CD4-positive, alpha-beta T cell (primary cell): ENCODE measurements around the gene TCHHL1. TPM values are rescaled to one million over a fixed set of nuclear protein-coding genes. Genes with fewer than 3 reads are reported as not detected.

Source experiments
- ATAC-seq: fragments of 200-7000 bp; cut with Tn5 transposase; one replicate; pipeline ENCODE4 v1.10.0; 2022; ENCODE audit warnings: mild to moderate bottlenecking; ENCODE audit not compliant: poor library complexity
- CTCF ChIA-PET: fragments of 350-600 bp; sonication (Branson Sonifier 250); formaldehyde crosslinking; loops from one replicate; lab custom pipeline; 2021; ENCODE audit warnings: antibody characterized with exemption, inconsistent platforms; lab: Charles Lee
- POLR2A ChIA-PET: fragments of 350-600 bp; sonication (Branson Sonifier 250); formaldehyde crosslinking; loops from one replicate; lab custom pipeline; 2021; ENCODE audit warnings: antibody characterized with exemption, inconsistent platforms; lab: Charles Lee
- DNase-seq, 14 experiments: peaks; one replicate each; pipeline ENCODE4 v3.0.0-alpha.2; 2013 to 2020; ENCODE audit warnings: mixed read lengths in 2 of 14
- H3K27ac ChIP-seq, 2 donors: one replicate each; pipeline versions ENCODE4 v1.5.1 to v1.7.0; 2013; ENCODE audit warnings: low read length in 2 of 2, low read depth in 1 of 2, mild to moderate bottlenecking in 1 of 2
- H3K27me3 ChIP-seq, 2 experiments: 1 replicate in 1 of 2; 2 replicates in 1 of 2; pipeline versions ENCODE4 v1.6.1 to v1.7.0; 2013; ENCODE audit warnings: low read length in 2 of 2, control low read depth in 1 of 2, mild to moderate bottlenecking in 1 of 2, moderate library complexity in 1 of 2; ENCODE audit not compliant: insufficient read depth in 2 of 2, control insufficient read depth in 1 of 2
- H3K36me3 ChIP-seq: one replicate; pipeline ENCODE4 v1.6.1; 2013; ENCODE audit warnings: low read length, control low read depth; ENCODE audit not compliant: insufficient read depth
- H3K4me1 ChIP-seq: one replicate; pipeline ENCODE4 v1.6.1; 2013; ENCODE audit warnings: low read length, control low read depth; ENCODE audit not compliant: insufficient read depth
- H3K4me3 ChIP-seq: one replicate; pipeline ENCODE4 v1.5.1; 2013; ENCODE audit warnings: mild to moderate bottlenecking, low read length, moderate library complexity
- H3K9me3 ChIP-seq, 2 experiments: 1 replicate in 1 of 2; 2 replicates in 1 of 2; pipeline versions ENCODE4 v1.6.1 to v1.7.0; 2013; ENCODE audit warnings: low read length in 2 of 2, mild to moderate bottlenecking in 2 of 2, control low read depth in 1 of 2, moderate library complexity in 1 of 2; ENCODE audit not compliant: control insufficient read depth in 1 of 2, insufficient read depth in 1 of 2
- H3K27ac Mint-ChIP-seq: one replicate; pipeline ENCODE4 v1.8.0; 2020; ENCODE audit warnings: mixed read lengths
- H3K27me3 Mint-ChIP-seq: one replicate; pipeline ENCODE4 v1.8.0; 2021; ENCODE audit warnings: mixed read lengths
- H3K36me3 Mint-ChIP-seq: one replicate; pipeline ENCODE4 v1.8.0; 2021; ENCODE audit warnings: low read depth, mixed read lengths
- H3K4me1 Mint-ChIP-seq: one replicate; pipeline ENCODE4 v1.8.0; 2021; ENCODE audit warnings: low read depth, mixed read lengths
- H3K4me3 Mint-ChIP-seq: one replicate; pipeline ENCODE4 v1.8.0; 2020; ENCODE audit warnings: mild to moderate bottlenecking, mixed read lengths
- H3K9me3 Mint-ChIP-seq: one replicate; pipeline ENCODE4 v1.8.0; 2020; ENCODE audit warnings: mixed read lengths
- intact Hi-C, 2 experiments: fragments of 100-400 bp; cut with DNase I in 1 of 2; cut with micrococcal nuclease in 1 of 2; formaldehyde crosslinking; loops; one replicate each; pipeline versions ENCODE4 v1.15.1 to v1.9.0; 2023 to 2025; cut with DNase I, micrococcal nuclease
- total RNA-seq, 174 experiments: library from RNA in 2 of 174; stranded (reverse) in 2 of 174; gene quantifications; one replicate each; pipeline ENCODE4 v1.2.3 and lab custom pipeline; 2021 to 2026
- TF ChIP-seq, protein P1 (sequence below): fragments of 200-600 bp; IDR thresholded peaks from one replicate; pipeline ENCODE4 v1.8.0; 2022; ENCODE audit warnings: antibody characterized with exemption, mild to moderate bottlenecking

The TCHHL1 gene
- total RNA-seq, 2 experiments from 2014 or later: not detected

DNA sequence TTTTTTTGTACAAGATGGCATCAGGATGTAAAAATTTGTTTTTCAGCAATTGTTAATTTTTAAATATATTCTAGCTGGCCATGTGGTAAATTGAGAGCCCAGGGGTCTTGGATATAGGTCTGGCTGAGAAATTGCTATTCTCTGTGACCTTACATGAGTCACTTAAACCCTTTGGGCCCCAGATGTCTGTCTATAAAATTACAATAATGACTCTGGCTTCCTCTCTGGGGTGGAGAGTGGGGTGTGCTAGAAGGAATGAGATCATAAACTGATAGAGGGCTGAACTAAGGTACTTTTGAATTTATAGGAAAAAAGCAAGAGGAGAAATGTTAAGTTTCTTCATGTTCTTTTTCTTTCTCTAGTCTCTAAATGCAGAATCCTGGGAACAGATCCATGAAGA, 38.8 kb upstream of the TCHHL1 start:
- Histone ChIP-seq H3K4me1 (no peaks in the 10 kb centered on the region), H3K27me3 (peaks cover 42 to 63% of the 10 kb centered on the region in 2 experiments), H3K27ac (no peak overlapping the region), H3K9me3 (peaks cover 8 to 9% of the 10 kb centered on the region in 2 experiments), H3K4me3 (no peak overlapping the region), H3K36me3 (no peaks in the 10 kb centered on the region)
- ChIA-PET POLR2A (no interaction called here), CTCF (no interaction called here)
- no peak overlapping the region for H3K27ac Mint-ChIP-seq
- DNase-seq (no peak), ATAC-seq (no peak)
- H3K27me3 Mint-ChIP-seq: peaks cover 73% of the 10 kb centered on the region
- H3K9me3 Mint-ChIP-seq: no peaks in the 10 kb centered on the region
- no peaks in the 10 kb centered on the region for H3K4me1 Mint-ChIP-seq
- intact Hi-C loops: no loop called here
- no peak overlapping the region for H3K4me3 Mint-ChIP-seq
- TF ChIP-seq, protein P1, sequence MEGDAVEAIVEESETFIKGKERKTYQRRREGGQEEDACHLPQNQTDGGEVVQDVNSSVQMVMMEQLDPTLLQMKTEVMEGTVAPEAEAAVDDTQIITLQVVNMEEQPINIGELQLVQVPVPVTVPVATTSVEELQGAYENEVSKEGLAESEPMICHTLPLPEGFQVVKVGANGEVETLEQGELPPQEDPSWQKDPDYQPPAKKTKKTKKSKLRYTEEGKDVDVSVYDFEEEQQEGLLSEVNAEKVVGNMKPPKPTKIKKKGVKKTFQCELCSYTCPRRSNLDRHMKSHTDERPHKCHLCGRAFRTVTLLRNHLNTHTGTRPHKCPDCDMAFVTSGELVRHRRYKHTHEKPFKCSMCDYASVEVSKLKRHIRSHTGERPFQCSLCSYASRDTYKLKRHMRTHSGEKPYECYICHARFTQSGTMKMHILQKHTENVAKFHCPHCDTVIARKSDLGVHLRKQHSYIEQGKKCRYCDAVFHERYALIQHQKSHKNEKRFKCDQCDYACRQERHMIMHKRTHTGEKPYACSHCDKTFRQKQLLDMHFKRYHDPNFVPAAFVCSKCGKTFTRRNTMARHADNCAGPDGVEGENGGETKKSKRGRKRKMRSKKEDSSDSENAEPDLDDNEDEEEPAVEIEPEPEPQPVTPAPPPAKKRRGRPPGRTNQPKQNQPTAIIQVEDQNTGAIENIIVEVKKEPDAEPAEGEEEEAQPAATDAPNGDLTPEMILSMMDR: no peak
- no peaks in the 10 kb centered on the region for H3K36me3 Mint-ChIP-seq

DNA sequence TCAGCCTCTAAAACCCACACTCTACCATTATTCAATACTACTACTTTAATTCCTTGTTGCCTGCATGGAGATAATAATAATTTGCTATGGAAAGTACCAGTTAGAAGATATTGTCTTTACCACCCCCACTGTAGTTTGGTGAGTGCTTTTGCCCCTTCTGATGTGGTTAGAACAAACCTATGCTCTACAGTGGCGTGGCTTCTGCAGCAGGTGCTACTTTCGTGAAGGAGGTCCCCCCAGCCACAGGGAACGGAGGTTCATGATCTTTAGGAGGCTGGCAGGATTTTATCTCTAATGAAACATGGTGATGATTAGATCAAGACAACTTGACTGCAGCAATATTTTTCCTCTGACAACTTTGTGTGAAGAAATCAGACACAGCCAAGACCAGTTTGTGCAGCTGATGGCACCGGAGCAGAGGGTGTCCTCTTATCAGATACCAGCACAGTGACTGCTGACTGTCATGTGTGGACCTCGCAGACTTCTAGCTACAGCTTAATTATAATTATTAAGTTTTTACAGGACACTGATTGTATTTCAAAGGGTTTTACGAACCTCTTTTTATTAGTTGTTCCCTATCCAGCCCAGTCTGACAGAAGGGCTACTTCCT, 37.1 kb upstream of the TCHHL1 start:
- POLR2A ChIA-PET: no interaction called here

DNA sequence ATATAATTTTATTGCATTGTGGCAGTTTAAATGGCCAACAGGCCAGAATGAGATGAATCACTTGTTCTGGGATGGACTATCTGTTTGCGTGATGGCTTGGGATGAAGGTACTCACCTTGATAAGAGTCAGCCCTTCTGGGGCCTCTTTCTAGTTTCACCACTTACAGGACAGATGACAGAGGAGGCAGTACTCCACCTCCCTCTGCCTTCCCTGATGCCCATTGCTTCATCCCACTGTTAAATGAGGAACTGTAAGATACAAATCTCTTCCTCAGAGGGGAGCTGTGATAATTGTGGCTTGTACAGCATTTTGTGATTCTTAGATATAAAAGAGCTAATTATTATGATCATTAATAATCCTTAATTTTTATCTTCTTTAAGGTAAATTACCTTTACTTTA, 30.1 kb upstream of the TCHHL1 start:
- peaks cover 18 to 68% of the 10 kb centered on the region in 2 experiments for H3K27me3 ChIP-seq
- H3K4me3 Mint-ChIP-seq: no peak overlapping the region
- H3K4me1 Mint-ChIP-seq: no peaks in the 10 kb centered on the region
- no peaks in the 10 kb centered on the region for H3K9me3 ChIP-seq
- peaks cover 63% of the 10 kb centered on the region for H3K27me3 Mint-ChIP-seq
- no peaks in the 10 kb centered on the region for H3K36me3 Mint-ChIP-seq
- intact Hi-C loops: no loop called here
- H3K27ac Mint-ChIP-seq: no peak overlapping the region
- TF ChIP-seq, protein P1: no peak
- no peak for ATAC-seq
- H3K4me3 ChIP-seq: no peak overlapping the region
- H3K4me1 ChIP-seq: no peaks in the 10 kb centered on the region
- H3K9me3 Mint-ChIP-seq: no peaks in the 10 kb centered on the region
- H3K27ac ChIP-seq: no peak overlapping the region
- ChIA-PET CTCF (no interaction called here), POLR2A (no interaction called here)
- DNase-seq: no peak
- no peaks in the 10 kb centered on the region for H3K36me3 ChIP-seq

More for the DNA sequence above, 37.1 kb upstream of the TCHHL1 start:
- Mint-ChIP-seq H3K4me1 (no peaks in the 10 kb centered on the region), H3K4me3 (no peak overlapping the region), H3K9me3 (no peaks in the 10 kb centered on the region), H3K27ac (no peak overlapping the region), H3K27me3 (peaks cover 80% of the 10 kb centered on the region), H3K36me3 (no peaks in the 10 kb centered on the region)
- CTCF ChIA-PET: no interaction called here
- TF ChIP-seq, protein P1: no peak
- intact Hi-C loops: no loop called here
- Histone ChIP-seq H3K4me3 (no peak overlapping the region), H3K9me3 (no peaks in the 10 kb centered on the region), H3K4me1 (no peaks in the 10 kb centered on the region), H3K36me3 (no peaks in the 10 kb centered on the region), H3K27ac (no peak overlapping the region), H3K27me3 (peaks cover 35 to 62% of the 10 kb centered on the region in 2 experiments)
- DNase-seq (no peak), ATAC-seq (no peak)
